Measurements from ENCODE around the gene OXNAD1. TPM values are rescaled to one million over a fixed set of nuclear protein-coding genes. Genes with fewer than 3 reads are reported as not detected.
A peak's percentile ranks its signal among the peaks of the same experiment; 100 is the strongest.

OXNAD1 gene
- total RNA-seq, 1 donor from 2014 or later = 26.6 TPM

GRCh38 chr3:16234281-16234680, 30.7 kb upstream of the OXNAD1 start:
- H3K9ac ChIP-seq (ENCODE audit: low read depth in 1 of 3, low read length in 3 of 3) = no peak overlapping the region
- no peak overlapping the region for H3K4me3 ChIP-seq (ENCODE audit: low read length in 3 of 3)
- H3K36me3 ChIP-seq (ENCODE audit: control insufficient read depth in 3 of 3, insufficient read depth in 3 of 3, low read length in 3 of 3) = no peaks in the 10 kb centered on the region
- H3K27ac ChIP-seq (ENCODE audit: low read depth, low read length) = no peak overlapping the region
- H3K4me1 ChIP-seq (ENCODE audit: control insufficient read depth in 3 of 3, insufficient read depth in 3 of 3, low read length in 3 of 3) = no peaks in the 10 kb centered on the region
- H3K9me3 ChIP-seq (ENCODE audit: control insufficient read depth in 3 of 3, low read length in 3 of 3) = no peaks in the 10 kb centered on the region
- H3K27me3 ChIP-seq (ENCODE audit: control insufficient read depth in 3 of 3, insufficient read depth in 3 of 3, low read length in 3 of 3) = no peaks in the 10 kb centered on the region

DNA sequence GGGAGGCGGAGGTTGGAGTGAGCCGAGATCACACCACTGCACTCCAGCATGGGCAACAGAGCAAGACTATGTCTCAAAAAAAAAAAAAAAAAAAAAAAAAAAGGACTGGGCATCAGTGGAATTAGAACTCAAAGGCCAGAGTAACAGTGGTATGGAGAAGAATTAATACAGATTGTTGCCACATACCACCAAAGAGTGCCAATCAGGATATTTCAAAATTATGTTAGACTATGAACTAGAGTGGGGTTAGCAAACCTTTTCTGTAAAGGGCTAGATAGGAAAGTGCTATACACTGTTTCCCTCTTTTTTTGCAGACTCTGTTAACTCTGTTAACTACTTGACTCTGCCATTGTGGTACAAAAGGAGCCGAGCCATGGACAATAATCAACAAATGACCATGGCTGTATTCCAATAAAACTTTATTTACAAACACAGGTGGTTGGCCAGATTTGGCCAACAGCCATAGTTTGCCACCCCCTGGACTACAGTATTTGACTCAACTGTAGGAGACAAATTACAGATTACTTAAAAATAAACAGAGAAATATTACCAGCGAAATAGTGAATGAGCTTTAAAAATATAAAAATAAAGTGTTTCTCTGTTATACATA, 28.9 kb upstream of the OXNAD1 start:
- Histone ChIP-seq H3K9me3 (ENCODE audit: control insufficient read depth in 3 of 3, low read length in 3 of 3) (no peaks in the 10 kb centered on the region), H3K4me1 (ENCODE audit: control insufficient read depth in 3 of 3, insufficient read depth in 3 of 3, low read length in 3 of 3) (peaks cover 0 to 7% (median 6%) of the 10 kb centered on the region in 3 donors), H3K36me3 (ENCODE audit: control insufficient read depth in 3 of 3, insufficient read depth in 3 of 3, low read length in 3 of 3) (no peaks in the 10 kb centered on the region), H3K27ac (ENCODE audit: low read depth, low read length) (no peak overlapping the region), H3K4me3 (ENCODE audit: low read length in 3 of 3) (no peak overlapping the region), H3K27me3 (ENCODE audit: control insufficient read depth in 3 of 3, insufficient read depth in 3 of 3, low read length in 3 of 3) (no peaks in the 10 kb centered on the region), H3K9ac (ENCODE audit: low read depth in 1 of 3, low read length in 3 of 3) (no peak overlapping the region)

- no peak overlapping the region for H3K9ac ChIP-seq (ENCODE audit: low read depth in 1 of 3, low read length in 3 of 3)
- no peaks in the 10 kb centered on the region for H3K27me3 ChIP-seq (ENCODE audit: control insufficient read depth in 3 of 3, insufficient read depth in 3 of 3, low read length in 3 of 3)
- H3K36me3 ChIP-seq (ENCODE audit: control insufficient read depth in 3 of 3, insufficient read depth in 3 of 3, low read length in 3 of 3) = no peaks in the 10 kb centered on the region
- H3K4me3 ChIP-seq (ENCODE audit: low read length in 3 of 3) = no peak overlapping the region
- H3K9me3 ChIP-seq (ENCODE audit: control insufficient read depth in 3 of 3, low read length in 3 of 3) = no peaks in the 10 kb centered on the region
- H3K27ac ChIP-seq (ENCODE audit: low read depth, low read length) = no peak overlapping the region
- H3K4me1 ChIP-seq (ENCODE audit: control insufficient read depth in 3 of 3, insufficient read depth in 3 of 3, low read length in 3 of 3) = peaks cover 0 to 7% (median 6%) of the 10 kb centered on the region in 3 donors
These were observed 28.1 kb upstream of the OXNAD1 start for GRCh38 chr3:16236856-16237393.

DNA sequence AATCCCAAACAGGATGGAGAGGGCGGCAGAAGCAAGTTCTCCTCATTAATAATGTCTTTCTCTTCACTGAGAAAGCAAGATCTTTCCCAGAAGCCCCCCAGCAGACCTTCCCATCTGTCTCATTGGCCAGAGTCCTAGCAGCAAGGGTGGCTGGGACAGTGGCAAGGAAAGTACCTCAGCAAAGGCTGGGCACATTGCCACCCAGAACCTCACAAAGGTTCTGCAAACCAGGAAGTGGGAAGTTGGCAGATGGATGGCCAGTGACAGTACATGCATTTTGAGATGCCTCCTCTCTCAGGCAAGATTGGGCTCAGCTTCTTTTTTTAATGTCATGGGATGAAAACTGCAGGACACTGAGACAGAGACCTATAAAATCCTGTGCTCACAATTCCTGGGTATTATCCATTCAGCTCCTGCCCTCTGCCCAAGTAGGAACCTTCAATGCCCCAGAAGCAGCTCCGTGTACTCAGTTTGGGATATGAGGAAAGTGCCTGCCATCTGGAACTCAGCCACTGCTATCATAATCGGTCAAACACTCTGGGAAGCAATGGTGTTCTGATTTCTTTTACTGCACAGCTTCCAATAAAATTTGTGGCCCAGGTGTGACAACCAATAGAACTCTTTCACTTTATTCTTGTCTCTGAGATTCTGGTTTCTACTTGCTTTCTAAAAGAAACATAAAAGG, 25.8 kb upstream of the OXNAD1 start:
- Histone ChIP-seq H3K36me3 (ENCODE audit: control insufficient read depth in 3 of 3, insufficient read depth in 3 of 3, low read length in 3 of 3) (no peaks in the 10 kb centered on the region), H3K4me3 (ENCODE audit: low read length in 3 of 3) (no peak overlapping the region), H3K9me3 (ENCODE audit: control insufficient read depth in 3 of 3, low read length in 3 of 3) (no peaks in the 10 kb centered on the region), H3K27me3 (ENCODE audit: control insufficient read depth in 3 of 3, insufficient read depth in 3 of 3, low read length in 3 of 3) (no peaks in the 10 kb centered on the region), H3K9ac (ENCODE audit: low read depth in 1 of 3, low read length in 3 of 3) (no peak overlapping the region), H3K27ac (ENCODE audit: low read depth, low read length) (peak overlapping the region; percentile 37), H3K4me1 (ENCODE audit: control insufficient read depth in 3 of 3, insufficient read depth in 3 of 3, low read length in 3 of 3) (peaks cover 13 to 19% (median 14%) of the 10 kb centered on the region in 3 donors)

DNA sequence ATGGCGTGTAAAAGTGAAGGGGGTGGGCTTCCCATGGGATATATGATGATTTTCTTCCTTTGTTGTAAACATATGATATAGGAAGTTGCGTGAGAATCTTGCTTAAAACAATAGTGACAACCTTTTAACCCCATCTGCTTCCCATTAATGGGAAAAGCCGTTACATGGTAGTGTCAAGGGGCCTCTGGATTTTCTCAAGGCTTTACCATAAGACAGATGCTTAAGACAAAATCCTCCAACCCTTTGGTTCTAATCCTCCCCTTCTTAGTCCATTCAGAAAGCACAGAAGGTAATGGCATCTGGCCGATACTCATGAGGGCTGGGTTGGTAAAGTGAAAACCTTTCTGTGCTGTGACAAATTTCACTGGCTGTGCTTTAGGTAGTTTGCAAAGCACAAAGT, 25.2 kb upstream of the OXNAD1 start:
- no peak overlapping the region for H3K9ac ChIP-seq (ENCODE audit: low read depth in 1 of 3, low read length in 3 of 3)
- peaks cover 18 to 24% (median 19%) of the 10 kb centered on the region in 3 donors for H3K4me1 ChIP-seq (ENCODE audit: control insufficient read depth in 3 of 3, insufficient read depth in 3 of 3, low read length in 3 of 3)
- peak overlapping the region; percentile 37 for H3K27ac ChIP-seq (ENCODE audit: low read depth, low read length)

GRCh38 chr3:16240229-16241023, 24.6 kb upstream of the OXNAD1 start:
- no peak overlapping the region for H3K9ac ChIP-seq (ENCODE audit: low read depth in 1 of 3, low read length in 3 of 3)
- H3K27me3 ChIP-seq (ENCODE audit: control insufficient read depth in 3 of 3, insufficient read depth in 3 of 3, low read length in 3 of 3) = no peaks in the 10 kb centered on the region
- H3K4me3 ChIP-seq (ENCODE audit: low read length in 3 of 3) = no peak overlapping the region
- peaks cover 25 to 31% (median 26%) of the 10 kb centered on the region in 3 donors for H3K4me1 ChIP-seq (ENCODE audit: control insufficient read depth in 3 of 3, insufficient read depth in 3 of 3, low read length in 3 of 3)
- peak overlapping the region; percentile 27 for H3K27ac ChIP-seq (ENCODE audit: low read depth, low read length)
- no peaks in the 10 kb centered on the region for H3K36me3 ChIP-seq (ENCODE audit: control insufficient read depth in 3 of 3, insufficient read depth in 3 of 3, low read length in 3 of 3)
- no peaks in the 10 kb centered on the region for H3K9me3 ChIP-seq (ENCODE audit: control insufficient read depth in 3 of 3, low read length in 3 of 3)

More for the DNA sequence above, 25.2 kb upstream of the OXNAD1 start:
- Histone ChIP-seq H3K4me3 (ENCODE audit: low read length in 3 of 3) (no peak overlapping the region), H3K27me3 (ENCODE audit: control insufficient read depth in 3 of 3, insufficient read depth in 3 of 3, low read length in 3 of 3) (no peaks in the 10 kb centered on the region), H3K36me3 (ENCODE audit: control insufficient read depth in 3 of 3, insufficient read depth in 3 of 3, low read length in 3 of 3) (no peaks in the 10 kb centered on the region), H3K9me3 (ENCODE audit: control insufficient read depth in 3 of 3, low read length in 3 of 3) (no peaks in the 10 kb centered on the region)

DNA sequence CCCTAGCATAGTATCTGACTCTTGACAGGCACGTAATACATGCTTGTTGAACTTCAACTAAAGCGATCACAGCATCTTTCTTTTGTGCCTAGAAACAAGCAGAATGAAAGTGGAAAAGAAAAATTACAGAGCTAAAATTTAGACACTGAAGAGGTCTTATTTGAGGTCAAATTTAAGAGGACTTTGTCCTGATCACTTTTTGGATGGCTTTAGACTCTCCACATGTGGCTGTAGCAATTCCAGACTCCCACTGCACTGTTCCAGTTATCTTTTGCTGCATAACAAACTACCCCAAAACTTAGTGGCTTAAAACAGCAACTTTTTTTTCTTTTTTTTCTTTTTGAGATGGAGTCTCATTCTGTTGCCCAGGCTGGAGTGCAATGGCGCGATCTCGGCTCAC, 23.8 kb upstream of the OXNAD1 start:
- Histone ChIP-seq H3K9me3 (ENCODE audit: control insufficient read depth in 3 of 3, low read length in 3 of 3) (no peaks in the 10 kb centered on the region), H3K4me1 (ENCODE audit: control insufficient read depth in 3 of 3, insufficient read depth in 3 of 3, low read length in 3 of 3) (peaks cover 27 to 37% (median 28%) of the 10 kb centered on the region in 3 donors), H3K36me3 (ENCODE audit: control insufficient read depth in 3 of 3, insufficient read depth in 3 of 3, low read length in 3 of 3) (no peaks in the 10 kb centered on the region), H3K9ac (ENCODE audit: low read depth in 1 of 3, low read length in 3 of 3) (no peak overlapping the region), H3K27ac (ENCODE audit: low read depth, low read length) (peak overlapping the region; percentile 27), H3K27me3 (ENCODE audit: control insufficient read depth in 3 of 3, insufficient read depth in 3 of 3, low read length in 3 of 3) (no peaks in the 10 kb centered on the region), H3K4me3 (ENCODE audit: low read length in 3 of 3) (no peak overlapping the region)

DNA sequence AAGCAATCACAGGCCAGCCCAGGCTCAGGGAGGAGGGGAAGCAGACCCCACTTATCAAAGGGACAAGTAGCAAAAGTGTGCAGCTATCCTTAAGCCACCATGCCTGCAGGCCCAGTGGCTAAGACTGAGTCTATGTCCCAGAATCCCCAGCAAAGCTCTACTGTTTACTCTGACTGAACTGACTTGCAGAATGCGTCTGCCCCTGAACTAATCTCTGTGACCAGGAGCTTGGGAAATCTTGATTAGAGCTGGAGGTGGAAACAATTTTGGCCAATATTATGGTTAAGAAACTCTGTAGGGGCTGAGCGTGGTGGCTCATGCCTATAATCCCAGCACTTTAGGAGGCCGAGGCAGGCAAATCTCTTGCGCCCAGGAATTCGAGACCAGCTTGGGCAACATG, 22.8 kb upstream of the OXNAD1 start:
- H3K9me3 ChIP-seq (ENCODE audit: control insufficient read depth in 3 of 3, low read length in 3 of 3) = no peaks in the 10 kb centered on the region
- peaks cover 27 to 41% (median 30%) of the 10 kb centered on the region in 3 donors for H3K4me1 ChIP-seq (ENCODE audit: control insufficient read depth in 3 of 3, insufficient read depth in 3 of 3, low read length in 3 of 3)
- H3K27me3 ChIP-seq (ENCODE audit: control insufficient read depth in 3 of 3, insufficient read depth in 3 of 3, low read length in 3 of 3) = no peaks in the 10 kb centered on the region
- no peak overlapping the region for H3K4me3 ChIP-seq (ENCODE audit: low read length in 3 of 3)
- H3K36me3 ChIP-seq (ENCODE audit: control insufficient read depth in 3 of 3, insufficient read depth in 3 of 3, low read length in 3 of 3) = no peaks in the 10 kb centered on the region
- H3K9ac ChIP-seq (ENCODE audit: low read depth in 1 of 3, low read length in 3 of 3) = no peak overlapping the region
- no peak overlapping the region for H3K27ac ChIP-seq (ENCODE audit: low read depth, low read length)

- Histone ChIP-seq H3K4me3 (ENCODE audit: low read length in 3 of 3) (peak overlapping the region in 2 of 3 donors; percentile 18 to 54), H3K27ac (ENCODE audit: low read depth, low read length) (peak overlapping the region; percentile 31), H3K9ac (ENCODE audit: low read depth in 1 of 3, low read length in 3 of 3) (peak overlapping the region in 2 of 3 donors; percentile 33 to 59), H3K27me3 (ENCODE audit: control insufficient read depth in 3 of 3, insufficient read depth in 3 of 3, low read length in 3 of 3) (no peaks in the 10 kb centered on the region), H3K36me3 (ENCODE audit: control insufficient read depth in 3 of 3, insufficient read depth in 3 of 3, low read length in 3 of 3) (no peaks in the 10 kb centered on the region), H3K9me3 (ENCODE audit: control insufficient read depth in 3 of 3, low read length in 3 of 3) (no peaks in the 10 kb centered on the region), H3K4me1 (ENCODE audit: control insufficient read depth in 3 of 3, insufficient read depth in 3 of 3, low read length in 3 of 3) (peaks cover 31 to 48% (median 36%) of the 10 kb centered on the region in 3 donors)
These were observed 21.1 kb upstream of the OXNAD1 start for GRCh38 chr3:16243706-16244490.
